Fibroblast of lung (primary cell): Measurements from ENCODE around the gene CLTB. TPM values are rescaled to one million over a fixed set of nuclear protein-coding genes. Genes with fewer than 3 reads are reported as not detected.

Experiments
- DNase-seq, 2 donors: peaks; one replicate each; pipeline versions ENCODE4 v3.0.0 to v3.0.0-alpha.2; 2010; ENCODE audit warnings: low read depth in 2 of 2
- H2AFZ ChIP-seq: 2 replicates; pipeline ENCODE4 v1.5.1; 2012; ENCODE audit warnings: low read length, control low read depth, inconsistent platforms
- H3K27ac ChIP-seq: 2 replicates; pipeline ENCODE4 v1.5.1; 2011; ENCODE audit warnings: low read length, control low read depth; ENCODE audit not compliant: insufficient read depth
- H3K27me3 ChIP-seq: 2 replicates; pipeline ENCODE4 v1.5.1; 2011; ENCODE audit warnings: mild to moderate bottlenecking, low read length; ENCODE audit not compliant: control insufficient read depth, insufficient read depth
- H3K36me3 ChIP-seq: 2 replicates; pipeline ENCODE4 v1.5.1; 2011; ENCODE audit warnings: low read length; ENCODE audit not compliant: control insufficient read depth, insufficient read depth
- H3K4me1 ChIP-seq: 2 replicates; pipeline ENCODE4 v1.5.1; 2011; ENCODE audit warnings: low read length; ENCODE audit not compliant: control insufficient read depth, insufficient read depth; ENCODE audit errors: extremely low read depth
- H3K4me2 ChIP-seq: 2 replicates; pipeline ENCODE4 v1.5.1; 2011; ENCODE audit warnings: low read length, control low read depth; ENCODE audit not compliant: insufficient read depth; ENCODE audit errors: extremely low read depth
- H3K4me3 ChIP-seq, 4 experiments: fragments of 200-600 bp in 1 of 4; sonication (generic) in 1 of 4; replicated peaks in 1 of 4; 2 replicates each; pipeline ENCODE4 v1.5.1; 2011 to 2016; ENCODE audit warnings: low read length in 4 of 4, low read depth in 3 of 4, mild to moderate bottlenecking in 3 of 4, control low read depth in 2 of 4, inconsistent platforms in 1 of 4, mixed read lengths in 1 of 4; ENCODE audit not compliant: insufficient read depth in 1 of 4; ENCODE audit errors: control extremely low read depth in 1 of 4
- H3K79me2 ChIP-seq: 2 replicates; pipeline ENCODE4 v1.5.1; 2012; ENCODE audit warnings: mild to moderate bottlenecking, low read length, inconsistent platforms; ENCODE audit not compliant: control insufficient read depth, insufficient read depth
- H3K9ac ChIP-seq: 2 replicates; pipeline ENCODE4 v1.5.1; 2011; ENCODE audit warnings: mild to moderate bottlenecking, low read length, control low read depth; ENCODE audit not compliant: insufficient read depth
- H3K9me3 ChIP-seq: 2 replicates; pipeline ENCODE4 v1.5.1; 2012; ENCODE audit warnings: low read depth, low read length; ENCODE audit not compliant: control insufficient read depth, insufficient read depth
- H4K20me1 ChIP-seq: 2 replicates; pipeline ENCODE4 v1.5.1; 2011; ENCODE audit warnings: low read length; ENCODE audit not compliant: control insufficient read depth, insufficient read depth; ENCODE audit errors: extremely low read depth
- EZH2 ChIP-seq: IDR thresholded peaks from 2 replicates; pipeline ENCODE4 v1.5.1; 2012; ENCODE audit warnings: low read length, control low read depth, mild to moderate bottlenecking; ENCODE audit errors: missing control alignments
- polyA plus RNA-seq, 2 donors: library from polyadenylated mRNA; depleted of rRNA in 1 of 2; stranded (reverse) in 1 of 2; unstranded in 1 of 2; fragments of >200 nt; gene quantifications; 2 replicates each; pipeline ENCODE4 v1.2.1, GENCODE V29; 2011 to 2012; ENCODE audit warnings: missing spikeins in 1 of 2
- total RNA-seq: library from RNA; depleted of rRNA; stranded (reverse); fragments of >200 nt; gene quantifications from 2 replicates; pipeline ENCODE4 v1.2.1, GENCODE V29; 2014
- TF ChIP-seq, protein P1 (sequence below), 2 donors: IDR thresholded peaks in 1 of 2; conservative IDR thresholded peaks in 1 of 2; 1 replicate in 1 of 2; 2 replicates in 1 of 2; pipeline ENCODE4 v1.5.1; 2011 to 2012; ENCODE audit warnings: low read length in 2 of 2, control low read depth in 1 of 2, inconsistent platforms in 1 of 2, low read depth in 1 of 2, mild to moderate bottlenecking in 1 of 2

Gene CLTB
- total and polyA plus RNA-seq, 2 donors (not counting 1 experiment from before 2014, with no cell fraction given) = 90.8 to 94.3 TPM

- no peak overlapping the region for H2AFZ ChIP-seq
- H3K4me2 ChIP-seq = no peak overlapping the region
- H3K36me3 ChIP-seq = peaks cover 3% of the 10 kb centered on the region
- no peaks in the 10 kb centered on the region for H3K4me1 ChIP-seq
- TF ChIP-seq, protein P1, sequence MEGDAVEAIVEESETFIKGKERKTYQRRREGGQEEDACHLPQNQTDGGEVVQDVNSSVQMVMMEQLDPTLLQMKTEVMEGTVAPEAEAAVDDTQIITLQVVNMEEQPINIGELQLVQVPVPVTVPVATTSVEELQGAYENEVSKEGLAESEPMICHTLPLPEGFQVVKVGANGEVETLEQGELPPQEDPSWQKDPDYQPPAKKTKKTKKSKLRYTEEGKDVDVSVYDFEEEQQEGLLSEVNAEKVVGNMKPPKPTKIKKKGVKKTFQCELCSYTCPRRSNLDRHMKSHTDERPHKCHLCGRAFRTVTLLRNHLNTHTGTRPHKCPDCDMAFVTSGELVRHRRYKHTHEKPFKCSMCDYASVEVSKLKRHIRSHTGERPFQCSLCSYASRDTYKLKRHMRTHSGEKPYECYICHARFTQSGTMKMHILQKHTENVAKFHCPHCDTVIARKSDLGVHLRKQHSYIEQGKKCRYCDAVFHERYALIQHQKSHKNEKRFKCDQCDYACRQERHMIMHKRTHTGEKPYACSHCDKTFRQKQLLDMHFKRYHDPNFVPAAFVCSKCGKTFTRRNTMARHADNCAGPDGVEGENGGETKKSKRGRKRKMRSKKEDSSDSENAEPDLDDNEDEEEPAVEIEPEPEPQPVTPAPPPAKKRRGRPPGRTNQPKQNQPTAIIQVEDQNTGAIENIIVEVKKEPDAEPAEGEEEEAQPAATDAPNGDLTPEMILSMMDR (conservative IDR thresholded peaks at IDR 0.05 in 1 of 2, IDR thresholded peaks at IDR 0.05 in 1 of 2; ENCODE audit: low read depth in 1 of 2, low read length in 2 of 2) = no peak
- no peak for TF ChIP-seq EZH2
- no peaks in the 10 kb centered on the region for H3K9me3 ChIP-seq
- H3K9ac ChIP-seq = no peak overlapping the region
- H3K4me3 ChIP-seq = no peak overlapping the region
- H3K27ac ChIP-seq = no peak overlapping the region
- no peak for DNase-seq
- H3K27me3 ChIP-seq = no peaks in the 10 kb centered on the region
- no peaks in the 10 kb centered on the region for H3K79me2 ChIP-seq
- H4K20me1 ChIP-seq = no peaks in the 10 kb centered on the region
Measured at GRCh38 chr5:176371621-176372539, 44.5 kb downstream of the CLTB start.

GRCh38 chr5:176369934-176370711 is 46.2 kb downstream of the CLTB start:
- no peak for TF ChIP-seq EZH2
- TF ChIP-seq, protein P1 (conservative IDR thresholded peaks at IDR 0.05 in 1 of 2, IDR thresholded peaks at IDR 0.05 in 1 of 2; ENCODE audit: low read depth in 1 of 2, low read length in 2 of 2) = no peak
- no peak overlapping the region for H3K27ac ChIP-seq

DNA sequence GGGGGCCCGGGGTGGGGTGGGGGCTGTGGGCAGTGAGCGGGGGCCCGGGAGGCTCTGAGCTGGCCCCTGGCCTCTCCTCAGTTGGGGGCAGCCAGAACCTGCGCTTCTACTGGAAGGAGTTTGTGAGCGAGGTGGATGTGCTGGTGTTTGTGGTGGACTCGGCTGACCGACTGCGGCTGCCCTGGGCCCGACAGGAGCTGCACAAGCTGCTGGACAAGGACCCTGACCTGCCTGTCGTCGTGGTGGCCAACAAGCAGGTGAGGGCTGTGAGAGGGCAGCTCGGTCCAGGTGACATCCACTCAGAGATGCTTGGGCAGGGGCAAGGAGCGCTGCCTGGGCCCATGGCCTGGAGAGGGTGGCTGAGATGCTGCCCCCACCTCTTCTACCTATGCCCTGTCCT is 47.6 kb downstream of the CLTB start:
- no peaks in the 10 kb centered on the region for H3K79me2 ChIP-seq

More at GRCh38 chr5:176369934-176370711, 46.2 kb downstream of the CLTB start:
- no peak overlapping the region for H3K4me3 ChIP-seq
- H3K4me2 ChIP-seq = no peak overlapping the region
- no peaks in the 10 kb centered on the region for H3K9me3 ChIP-seq
- peaks cover 3% of the 10 kb centered on the region for H3K36me3 ChIP-seq
- no peak overlapping the region for H3K9ac ChIP-seq
- H2AFZ ChIP-seq = no peak overlapping the region
- no peaks in the 10 kb centered on the region for H3K27me3 ChIP-seq
- no peak for DNase-seq
- peaks cover under 1% of the 10 kb centered on the region for H3K4me1 ChIP-seq
- H3K79me2 ChIP-seq = no peaks in the 10 kb centered on the region
- H4K20me1 ChIP-seq = no peaks in the 10 kb centered on the region

More for the DNA sequence above, 47.6 kb downstream of the CLTB start:
- DNase-seq = no peak
- Histone ChIP-seq H4K20me1 (no peaks in the 10 kb centered on the region), H3K4me3 (no peak overlapping the region), H3K36me3 (peaks cover 3% of the 10 kb centered on the region), H2AFZ (no peak overlapping the region), H3K9me3 (no peaks in the 10 kb centered on the region), H3K4me1 (peaks cover 2% of the 10 kb centered on the region), H3K9ac (no peak overlapping the region), H3K4me2 (no peak overlapping the region), H3K27ac (no peak overlapping the region), H3K27me3 (no peaks in the 10 kb centered on the region)
- TF ChIP-seq, protein P1 (conservative IDR thresholded peaks at IDR 0.05 in 1 of 2, IDR thresholded peaks at IDR 0.05 in 1 of 2; ENCODE audit: low read depth in 1 of 2, low read length in 2 of 2) = no peak
- no peak for TF ChIP-seq EZH2
